Suprapubic skin (tissue), 3 donors: ENCODE results near the gene SLC37A4.
"Not testable (repeated sequence)": the region's sequence is repeated elsewhere in the genome, so short reads cannot be mapped to it uniquely, and the experiment has no call there.

Source experiments
- CTCF ChIP-seq, 2 donors: fragments of 200-600 bp in 1 of 2; fragments of 450-650 bp in 1 of 2; sonication (generic) in 1 of 2; IDR thresholded peaks; one replicate each; pipeline ENCODE4 v1.5.1; 2016 to 2019; ENCODE audit warnings: antibody characterized with exemption in 2 of 2, mild to moderate bottlenecking in 1 of 2, moderate library complexity in 1 of 2
- POLR2A ChIP-seq, 2 donors: fragments of 450-650 bp; IDR thresholded peaks; one replicate each; pipeline ENCODE4 v1.6.1; 2017; ENCODE audit warnings: antibody characterized with exemption in 2 of 2, mild to moderate bottlenecking in 2 of 2, moderate library complexity in 2 of 2

- TF ChIP-seq CTCF, POLR2A (IDR thresholded peaks at IDR 0.05): not testable (repeated sequence)
Observed at GRCh38 chr11:119039471-119039870, 8.8 kb upstream of the SLC37A4 start.
